K562 (cell line): ENCODE results near the gene SH3PXD2B. TPM values are rescaled to one million over a fixed set of nuclear protein-coding genes. Genes with fewer than 3 reads are reported as not detected.

ENCODE experiments used
- ATAC-seq: fragments of 200-7000 bp; cut with Tn5 transposase; 3 replicates; pipeline ENCODE4 v1.9.1; 2020; ENCODE audit warnings: moderate library complexity
- BruUV-seq: library from RNA; stranded (reverse); fragments of 400-500 nt; replicated peaks from 2 replicates; lab custom pipeline; 2021; lab: Mats Ljungman, UMichigan
- CTCF ChIA-PET: fragments of 300-600 bp; formaldehyde crosslinking; extraction: SDS; loops from one replicate; lab custom pipeline; 2021; ENCODE audit warnings: low intra/inter-chr PET ratio; lab: Yijun Ruan, JAX
- POLR2A ChIA-PET: fragments of 300-600, 350-650 bp; sonication (Branson Sonifier 250); formaldehyde crosslinking; extraction: SDS; loops from one replicate; lab custom pipeline; 2021; ENCODE audit warnings: antibody characterized with exemption, inconsistent platforms; lab: Yijun Ruan, JAX
- DNase-seq, 4 experiments: peaks; one replicate each; pipeline versions ENCODE4 v3.0.0 to v3.0.0-alpha.2; 2011 to 2018; ENCODE audit warnings: low spot score in 3 of 4, mixed read lengths in 3 of 4; ENCODE audit errors: extremely low read depth in 1 of 4
- FAIRE-seq: peaks from 2 replicates; lab custom pipeline; 2011; peaks lifted over from hg19 to GRCh38; lab: Jason Lieb, UNC
- H2AFZ ChIP-seq: 2 replicates; pipeline ENCODE4 v1.6.0; 2011; ENCODE audit warnings: low read depth, low read length, control low read depth, inconsistent platforms
- H3K27ac ChIP-seq: fragments of 200-600 bp; 3 replicates; pipeline ENCODE4 v1.8.0; 2011; ENCODE audit warnings: low read depth, mild to moderate bottlenecking, control low read depth, inconsistent platforms, low read length, moderate library complexity, mixed read lengths; ENCODE audit errors: extremely low read depth
- H3K27me3 ChIP-seq, 2 experiments: fragments of 300-600 bp in 1 of 2; 2 replicates in 1 of 2; 3 replicates in 1 of 2; pipeline versions ENCODE4 v1.6.0 to v1.8.0; 2011; ENCODE audit warnings: inconsistent platforms in 2 of 2, low read length in 2 of 2, mild to moderate bottlenecking in 1 of 2, mixed read lengths in 1 of 2, moderate library complexity in 1 of 2; ENCODE audit not compliant: control insufficient read depth in 2 of 2, insufficient read depth in 2 of 2
- H3K36me3 ChIP-seq: fragments of 300-600 bp; 3 replicates; pipeline ENCODE4 v1.8.0; 2011; ENCODE audit warnings: mild to moderate bottlenecking, low read length, inconsistent platforms; ENCODE audit not compliant: control insufficient read depth, insufficient read depth
- H3K4me1 ChIP-seq, 2 experiments: fragments of 200-600 bp in 1 of 2; replicated peaks in 1 of 2; 2 replicates in 1 of 2; 3 replicates in 1 of 2; pipeline versions ENCODE4 v1.5.1 to v1.8.0; 2011; ENCODE audit warnings: inconsistent platforms in 2 of 2, low read length in 2 of 2, mild to moderate bottlenecking in 1 of 2, mixed read lengths in 1 of 2, moderate library complexity in 1 of 2; ENCODE audit not compliant: control insufficient read depth in 2 of 2, insufficient read depth in 2 of 2
- H3K4me2 ChIP-seq: 2 replicates; pipeline ENCODE4 v1.6.1; 2011; ENCODE audit warnings: low read length, control low read depth, inconsistent platforms, mixed read lengths; ENCODE audit not compliant: insufficient read depth
- H3K4me3 ChIP-seq: fragments of 200-600 bp; sonication (generic), shearing (Covaris generic); 2 replicates; pipeline ENCODE4 v1.5.1; 2016; ENCODE audit warnings: control low read depth, inconsistent platforms
- H3K79me2 ChIP-seq: fragments of 200-600 bp; 3 replicates; pipeline ENCODE4 v1.8.0; 2011; ENCODE audit warnings: low read length, inconsistent platforms; ENCODE audit not compliant: control insufficient read depth, insufficient read depth
- H3K9ac ChIP-seq, 2 experiments: 2 replicates each; pipeline versions ENCODE4 v1.6.0 to v1.6.1; 2011; ENCODE audit warnings: low read depth in 2 of 2, low read length in 2 of 2, control low read depth in 1 of 2, inconsistent platforms in 1 of 2, mild to moderate bottlenecking in 1 of 2, mixed read lengths in 1 of 2; ENCODE audit not compliant: insufficient read depth in 1 of 2
- H3K9me1 ChIP-seq: one replicate; pipeline ENCODE4 v1.6.0; 2011; ENCODE audit warnings: inconsistent platforms, mild to moderate bottlenecking, low read length, moderate library complexity; ENCODE audit not compliant: control insufficient read depth, insufficient read depth
- H3K9me3 ChIP-seq: replicated peaks from 2 replicates; pipeline ENCODE4 v1.5.1; 2011; ENCODE audit warnings: low read depth, low read length, inconsistent platforms; ENCODE audit not compliant: control insufficient read depth, insufficient read depth
- H4K20me1 ChIP-seq: replicated peaks from 2 replicates; pipeline ENCODE4 v1.6.1; 2011; ENCODE audit warnings: low read length, inconsistent platforms, mixed read lengths; ENCODE audit not compliant: control insufficient read depth, insufficient read depth
- CREB3 ChIP-seq: fragments of 450-650 bp; conservative IDR thresholded peaks from 2 replicates; pipeline ENCODE4 v1.6.1; 2016; ENCODE audit warnings: missing genetic modification characterization, low read depth, mild to moderate bottlenecking, missing compliant biosample characterization, moderate library complexity
- FOXK1 ChIP-seq: sonication (generic); formaldehyde crosslinking; IDR thresholded peaks from 2 replicates; pipeline ENCODE4 v1.8.0; 2022; ENCODE audit warnings: missing genetic modification reagents, mild to moderate bottlenecking, borderline replicate concordance
- MAX ChIP-seq: sonication (generic); formaldehyde crosslinking; IDR thresholded peaks from 2 replicates; pipeline ENCODE4 v1.9.0; 2022; ENCODE audit warnings: mild to moderate bottlenecking, missing genetic modification reagents
- MCM3 ChIP-seq: fragments of 450-650 bp; IDR thresholded peaks from 2 replicates; pipeline ENCODE4 v1.6.1; 2016
- MXI1 ChIP-seq: IDR thresholded peaks from 2 replicates; pipeline ENCODE4 v1.6.1; 2011; ENCODE audit warnings: low read depth, mild to moderate bottlenecking, improper control_type of control experiment, low read length
- SAP30 ChIP-seq: fragments of 200-600 bp; sonication (generic); IDR thresholded peaks from 2 replicates; pipeline ENCODE4 v1.6.1; 2012; ENCODE audit warnings: borderline replicate concordance, low read depth, mild to moderate bottlenecking, moderate library complexity, low read length, control low read depth, inconsistent platforms; ENCODE audit not compliant: insufficient read depth, poor library complexity, severe bottlenecking
- ZNF274 ChIP-seq: IDR thresholded peaks from 2 replicates; pipeline ENCODE4 v1.6.1; 2011; ENCODE audit warnings: low read depth, mild to moderate bottlenecking, low read length, moderate library complexity, borderline replicate concordance
- ZNF311 ChIP-seq: fragments of 250-450 bp; sonication (Bioruptor Pico); IDR thresholded peaks from 2 replicates; pipeline ENCODE4 v1.4.0; 2020; ENCODE audit warnings: mild to moderate bottlenecking, moderate library complexity
- ZZZ3 ChIP-seq: fragments of 450-650 bp; IDR thresholded peaks from 2 replicates; pipeline ENCODE4 v1.6.1; 2016; ENCODE audit warnings: antibody characterized with exemption, mild to moderate bottlenecking, moderate library complexity
- WGBS: fragments of 100-300 bp; shearing (Covaris generic); methylation state at CpG from one replicate; pipeline ENCODE4 v1.1.6; 2016; ENCODE audit warnings: low coverage, mixed read lengths; ENCODE audit not compliant: insufficient coverage; ENCODE audit errors: missing lambda C conversion rate; 5-methylcytosine and 5-hydroxymethylcytosine counted together
- in situ Hi-C: fragments of 300-500 bp; cut with MboI; formaldehyde crosslinking; loops from 4 replicates; pipeline ENCODE4 v1.15.0; 2018; ENCODE audit warnings: inconsistent platforms, mixed read lengths
- intact Hi-C: fragments of 100-400 bp; cut with micrococcal nuclease; formaldehyde crosslinking; loops from 2 replicates; pipeline ENCODE4 v1.14.2; 2022
- polyA plus RNA-seq, 8 experiments: library from polyadenylated mRNA; depleted of rRNA in 4 of 8; stranded (reverse) in 5 of 8; unstranded in 3 of 8; fragments of >200 nt; fragmentation: Nextera tagmentation in 2 of 8; fragmentation: Illumina TruSeq in 1 of 8; extraction: Ambion mirVana in 2 of 8; extraction: Trizol in 1 of 8; gene quantifications; 2 replicates each; pipeline versions ENCODE4 v1.2.1 to v1.2.3, GENCODE V29; 2011 to 2014; ENCODE audit warnings: inconsistent platforms in 1 of 8, missing spikeins in 1 of 8
- total RNA-seq, 7 experiments: library from RNA; depleted of rRNA in 6 of 7; stranded (reverse); fragments of >200 nt in 6 of 7; fragmentation: Illumina TruSeq in 2 of 7; extraction: Trizol in 2 of 7; gene quantifications; 2 replicates each; pipeline versions ENCODE4 v1.2.1 to v1.2.3, GENCODE V29; 2011 to 2021; ENCODE audit warnings: low replicate concordance in 1 of 7
- TF ChIP-seq, protein P1 (sequence below), 3 experiments: fragments of 200-800 bp in 1 of 3; fragments of 250-450 bp in 1 of 3; fragments of 450-650 bp in 1 of 3; sonication (Bioruptor Pico) in 1 of 3; sonication (Bioruptor generic) in 1 of 3; formaldehyde crosslinking in 1 of 3; IDR thresholded peaks; 2 replicates each; pipeline versions ENCODE4 v1.6.1 to v1.8.0; 2016 to 2022; ENCODE audit warnings: mild to moderate bottlenecking in 2 of 3, missing genetic modification characterization in 2 of 3, missing compliant biosample characterization in 1 of 3, moderate library complexity in 1 of 3

Gene SH3PXD2B
- total and polyA plus RNA-seq, 9 of the 15 experiments (the other 6 are each of a cell fraction or from before 2014, with no cell fraction given): 0.04 to 0.66 (median 0.19) TPM

GRCh38 chr5:172380987-172381643 is 73.2 kb downstream of the SH3PXD2B start (continued):
- TF ChIP-seq, protein P1, sequence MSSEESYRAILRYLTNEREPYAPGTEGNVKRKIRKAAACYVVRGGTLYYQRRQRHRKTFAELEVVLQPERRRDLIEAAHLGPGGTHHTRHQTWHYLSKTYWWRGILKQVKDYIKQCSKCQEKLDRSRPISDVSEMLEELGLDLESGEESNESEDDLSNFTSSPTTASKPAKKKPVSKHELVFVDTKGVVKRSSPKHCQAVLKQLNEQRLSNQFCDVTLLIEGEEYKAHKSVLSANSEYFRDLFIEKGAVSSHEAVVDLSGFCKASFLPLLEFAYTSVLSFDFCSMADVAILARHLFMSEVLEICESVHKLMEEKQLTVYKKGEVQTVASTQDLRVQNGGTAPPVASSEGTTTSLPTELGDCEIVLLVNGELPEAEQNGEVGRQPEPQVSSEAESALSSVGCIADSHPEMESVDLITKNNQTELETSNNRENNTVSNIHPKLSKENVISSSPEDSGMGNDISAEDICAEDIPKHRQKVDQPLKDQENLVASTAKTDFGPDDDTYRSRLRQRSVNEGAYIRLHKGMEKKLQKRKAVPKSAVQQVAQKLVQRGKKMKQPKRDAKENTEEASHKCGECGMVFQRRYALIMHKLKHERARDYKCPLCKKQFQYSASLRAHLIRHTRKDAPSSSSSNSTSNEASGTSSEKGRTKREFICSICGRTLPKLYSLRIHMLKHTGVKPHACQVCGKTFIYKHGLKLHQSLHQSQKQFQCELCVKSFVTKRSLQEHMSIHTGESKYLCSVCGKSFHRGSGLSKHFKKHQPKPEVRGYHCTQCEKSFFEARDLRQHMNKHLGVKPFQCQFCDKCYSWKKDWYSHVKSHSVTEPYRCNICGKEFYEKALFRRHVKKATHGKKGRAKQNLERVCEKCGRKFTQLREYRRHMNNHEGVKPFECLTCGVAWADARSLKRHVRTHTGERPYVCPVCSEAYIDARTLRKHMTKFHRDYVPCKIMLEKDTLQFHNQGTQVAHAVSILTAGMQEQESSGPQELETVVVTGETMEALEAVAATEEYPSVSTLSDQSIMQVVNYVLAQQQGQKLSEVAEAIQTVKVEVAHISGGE (CRISPR knock-in tag; IDR thresholded peaks at IDR 0.05): no peak

- Histone ChIP-seq H3K27me3 (peaks cover 8 to 56% of the 10 kb centered on the region in 2 experiments; a peak in 3 of 5 replicates), H3K4me3 (no peak overlapping the region), H3K9ac (no peak overlapping the region), H3K9me1 (no peaks in the 10 kb centered on the region), H3K79me2 (no peaks in the 10 kb centered on the region), H3K27ac (no peak overlapping the region), H2AFZ (no peak overlapping the region), H3K36me3 (no peaks in the 10 kb centered on the region), H3K4me2 (no peak overlapping the region), H3K4me1 (no peaks in the 10 kb centered on the region), H3K9me3 (no peaks in the 10 kb centered on the region), H4K20me1 (peaks cover 6% of the 10 kb centered on the region; the same call in 1 of the 2 replicates)
- ATAC-seq: no peak
- 2% methylated on average over 18 of the region's 18 CpGs for WGBS
- no peak for DNase-seq
- in situ Hi-C loops: no loop called here
- FAIRE-seq: no peak
- ChIA-PET CTCF (no interaction called here), POLR2A (no interaction called here)
- no TSS peak for BruUV-seq
- intact Hi-C loops: no loop called here
- no peak for TF ChIP-seq MAX (CRISPR knock-in tag)
- TF ChIP-seq MXI1: no peak
- no peak for TF ChIP-seq MCM3
- TF ChIP-seq ZZZ3: no peak
- no peak for TF ChIP-seq ZNF311 (CRISPR knock-in tag)
- no peak for TF ChIP-seq ZNF274
- no peak for TF ChIP-seq CREB3 (tag)
- TF ChIP-seq FOXK1 (CRISPR knock-in tag): no peak
- TF ChIP-seq SAP30: no peak
Measured at GRCh38 chr5:172380301-172380986, 73.9 kb downstream of the SH3PXD2B start.
